K562 (cell line): ENCODE results near the gene NPHP3. TPM values are rescaled to one million over a fixed set of nuclear protein-coding genes. Genes with fewer than 3 reads are reported as not detected.

Experiments used
- ATAC-seq: fragments of 200-7000 bp; cut with Tn5 transposase; 3 replicates; pipeline ENCODE4 v1.9.1; 2020; ENCODE audit warnings: moderate library complexity
- BruUV-seq: library from RNA; stranded (reverse); fragments of 400-500 nt; replicated peaks from 2 replicates; lab custom pipeline; 2021; lab: Mats Ljungman, UMichigan
- CTCF ChIA-PET: fragments of 300-600 bp; formaldehyde crosslinking; extraction: SDS; loops from one replicate; lab custom pipeline; 2021; ENCODE audit warnings: low intra/inter-chr PET ratio; lab: Yijun Ruan, JAX
- POLR2A ChIA-PET: fragments of 300-600, 350-650 bp; sonication (Branson Sonifier 250); formaldehyde crosslinking; extraction: SDS; loops from one replicate; lab custom pipeline; 2021; ENCODE audit warnings: antibody characterized with exemption, inconsistent platforms; lab: Yijun Ruan, JAX
- DNase-seq, 4 experiments: peaks; one replicate each; pipeline versions ENCODE4 v3.0.0 to v3.0.0-alpha.2; 2011 to 2018; ENCODE audit warnings: low spot score in 3 of 4, mixed read lengths in 3 of 4; ENCODE audit errors: extremely low read depth in 1 of 4
- FAIRE-seq: peaks from 2 replicates; lab custom pipeline; 2011; peaks lifted over from hg19 to GRCh38; lab: Jason Lieb, UNC
- H2AFZ ChIP-seq: 2 replicates; pipeline ENCODE4 v1.6.0; 2011; ENCODE audit warnings: low read depth, low read length, control low read depth, inconsistent platforms
- H3K27ac ChIP-seq: fragments of 200-600 bp; 3 replicates; pipeline ENCODE4 v1.8.0; 2011; ENCODE audit warnings: low read depth, mild to moderate bottlenecking, control low read depth, inconsistent platforms, low read length, moderate library complexity, mixed read lengths; ENCODE audit errors: extremely low read depth
- H3K27me3 ChIP-seq, 2 experiments: fragments of 300-600 bp in 1 of 2; 2 replicates in 1 of 2; 3 replicates in 1 of 2; pipeline versions ENCODE4 v1.6.0 to v1.8.0; 2011; ENCODE audit warnings: inconsistent platforms in 2 of 2, low read length in 2 of 2, mild to moderate bottlenecking in 1 of 2, mixed read lengths in 1 of 2, moderate library complexity in 1 of 2; ENCODE audit not compliant: control insufficient read depth in 2 of 2, insufficient read depth in 2 of 2
- H3K36me3 ChIP-seq: fragments of 300-600 bp; 3 replicates; pipeline ENCODE4 v1.8.0; 2011; ENCODE audit warnings: mild to moderate bottlenecking, low read length, inconsistent platforms; ENCODE audit not compliant: control insufficient read depth, insufficient read depth
- H3K4me1 ChIP-seq, 2 experiments: fragments of 200-600 bp in 1 of 2; replicated peaks in 1 of 2; 2 replicates in 1 of 2; 3 replicates in 1 of 2; pipeline versions ENCODE4 v1.5.1 to v1.8.0; 2011; ENCODE audit warnings: inconsistent platforms in 2 of 2, low read length in 2 of 2, mild to moderate bottlenecking in 1 of 2, mixed read lengths in 1 of 2, moderate library complexity in 1 of 2; ENCODE audit not compliant: control insufficient read depth in 2 of 2, insufficient read depth in 2 of 2
- H3K4me2 ChIP-seq: 2 replicates; pipeline ENCODE4 v1.6.1; 2011; ENCODE audit warnings: low read length, control low read depth, inconsistent platforms, mixed read lengths; ENCODE audit not compliant: insufficient read depth
- H3K4me3 ChIP-seq: fragments of 200-600 bp; sonication (generic), shearing (Covaris generic); 2 replicates; pipeline ENCODE4 v1.5.1; 2016; ENCODE audit warnings: control low read depth, inconsistent platforms
- H3K79me2 ChIP-seq: fragments of 200-600 bp; 3 replicates; pipeline ENCODE4 v1.8.0; 2011; ENCODE audit warnings: low read length, inconsistent platforms; ENCODE audit not compliant: control insufficient read depth, insufficient read depth
- H3K9ac ChIP-seq, 2 experiments: 2 replicates each; pipeline versions ENCODE4 v1.6.0 to v1.6.1; 2011; ENCODE audit warnings: low read depth in 2 of 2, low read length in 2 of 2, control low read depth in 1 of 2, inconsistent platforms in 1 of 2, mild to moderate bottlenecking in 1 of 2, mixed read lengths in 1 of 2; ENCODE audit not compliant: insufficient read depth in 1 of 2
- H3K9me1 ChIP-seq: one replicate; pipeline ENCODE4 v1.6.0; 2011; ENCODE audit warnings: inconsistent platforms, mild to moderate bottlenecking, low read length, moderate library complexity; ENCODE audit not compliant: control insufficient read depth, insufficient read depth
- H3K9me3 ChIP-seq: replicated peaks from 2 replicates; pipeline ENCODE4 v1.5.1; 2011; ENCODE audit warnings: low read depth, low read length, inconsistent platforms; ENCODE audit not compliant: control insufficient read depth, insufficient read depth
- H4K20me1 ChIP-seq: replicated peaks from 2 replicates; pipeline ENCODE4 v1.6.1; 2011; ENCODE audit warnings: low read length, inconsistent platforms, mixed read lengths; ENCODE audit not compliant: control insufficient read depth, insufficient read depth
- ARHGAP35 ChIP-seq: fragments of 450-650 bp; IDR thresholded peaks from 2 replicates; pipeline ENCODE4 v1.6.1; 2018; ENCODE audit not compliant: partially characterized antibody
- FOXK1 ChIP-seq: sonication (generic); formaldehyde crosslinking; IDR thresholded peaks from 2 replicates; pipeline ENCODE4 v1.8.0; 2022; ENCODE audit warnings: missing genetic modification reagents, mild to moderate bottlenecking, borderline replicate concordance
- JUND ChIP-seq, 2 experiments: IDR thresholded peaks; 2 replicates in 1 of 2; 3 replicates in 1 of 2; pipeline ENCODE4 v1.6.1; 2011; ENCODE audit warnings: borderline replicate concordance in 2 of 2, low read depth in 2 of 2, low read length in 2 of 2, improper control_type of control experiment in 1 of 2, missing biosample characterization in 1 of 2, missing genetic modification characterization in 1 of 2, missing genetic modification reagents in 1 of 2
- LARP7 ChIP-seq: fragments of 450-650 bp; IDR thresholded peaks from 2 replicates; pipeline ENCODE4 v1.6.1; 2016
- TEAD2 ChIP-seq: fragments of 450-650 bp; IDR thresholded peaks from 2 replicates; pipeline ENCODE4 v1.6.1; 2016; ENCODE audit warnings: missing genetic modification characterization, control low read depth, missing compliant biosample characterization
- YBX1 ChIP-seq: fragments of 450-650 bp; IDR thresholded peaks from 2 replicates; pipeline ENCODE4 v1.7.1; 2016; ENCODE audit warnings: mild to moderate bottlenecking
- ZHX1 ChIP-seq: fragments of 150-350 bp; conservative IDR thresholded peaks from 2 replicates; pipeline ENCODE4 v1.6.1; 2014; ENCODE audit warnings: low read length
- ZNF124 ChIP-seq: sonication (generic); formaldehyde crosslinking; IDR thresholded peaks from 2 replicates; pipeline ENCODE4 v1.8.1; 2022; ENCODE audit warnings: missing genetic modification reagents
- WGBS: fragments of 100-300 bp; shearing (Covaris generic); methylation state at CpG from one replicate; pipeline ENCODE4 v1.1.6; 2016; ENCODE audit warnings: low coverage, mixed read lengths; ENCODE audit not compliant: insufficient coverage; ENCODE audit errors: missing lambda C conversion rate; 5-methylcytosine and 5-hydroxymethylcytosine counted together
- in situ Hi-C: fragments of 300-500 bp; cut with MboI; formaldehyde crosslinking; loops from 4 replicates; pipeline ENCODE4 v1.15.0; 2018; ENCODE audit warnings: inconsistent platforms, mixed read lengths
- intact Hi-C: fragments of 100-400 bp; cut with micrococcal nuclease; formaldehyde crosslinking; loops from 2 replicates; pipeline ENCODE4 v1.14.2; 2022
- polyA plus RNA-seq, 8 experiments: library from polyadenylated mRNA; depleted of rRNA in 4 of 8; stranded (reverse) in 5 of 8; unstranded in 3 of 8; fragments of >200 nt; fragmentation: Nextera tagmentation in 2 of 8; fragmentation: Illumina TruSeq in 1 of 8; extraction: Ambion mirVana in 2 of 8; extraction: Trizol in 1 of 8; gene quantifications; 2 replicates each; pipeline versions ENCODE4 v1.2.1 to v1.2.3, GENCODE V29; 2011 to 2014; ENCODE audit warnings: inconsistent platforms in 1 of 8, missing spikeins in 1 of 8
- total RNA-seq, 7 experiments: library from RNA; depleted of rRNA in 6 of 7; stranded (reverse); fragments of >200 nt in 6 of 7; fragmentation: Illumina TruSeq in 2 of 7; extraction: Trizol in 2 of 7; gene quantifications; 2 replicates each; pipeline versions ENCODE4 v1.2.1 to v1.2.3, GENCODE V29; 2011 to 2021; ENCODE audit warnings: low replicate concordance in 1 of 7
- TF ChIP-seq, protein P1 (sequence below): IDR thresholded peaks from 2 replicates; pipeline ENCODE4 v1.6.1; 2012; ENCODE audit warnings: low read depth, low read length, improper control_type of control experiment, borderline replicate concordance

NPHP3 gene
- total and polyA plus RNA-seq, 9 of the 15 experiments (the other 6 are each of a cell fraction or from before 2014, with no cell fraction given), result 0.62 to 13.2 (median 5.8) TPM

DNA sequence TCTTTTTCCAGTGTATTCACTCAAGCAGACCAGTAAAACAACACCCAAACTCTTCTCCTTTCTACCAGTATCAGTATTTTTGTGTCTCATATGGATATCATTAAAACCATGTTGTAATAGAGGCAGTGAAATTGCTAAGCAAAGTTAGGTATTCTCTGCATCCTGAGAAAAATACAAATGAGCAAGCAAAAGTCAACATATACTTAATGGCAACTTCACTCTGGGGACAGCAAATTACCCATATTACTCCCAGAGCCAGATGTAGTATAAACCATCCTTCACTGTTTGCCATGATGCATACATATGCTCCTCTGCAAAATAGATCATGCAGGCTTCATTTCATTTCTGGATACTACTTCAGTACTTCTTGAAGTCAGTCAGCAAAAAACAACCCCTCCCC is 40.0 kb downstream of the NPHP3 start (continued):
- no peak for TF ChIP-seq ZHX1
- TF ChIP-seq ZNF124 (CRISPR knock-in tag), result no peak

GRCh38 chr3:132681421-132681820 is 40.8 kb downstream of the NPHP3 start:
- POLR2A ChIA-PET, result interaction anchor here (0.6 to 2.8 kb wide), 2 partner anchors 11 to 1910 kb away, joined by 3 to 7 read pairs; no protein-coding TSS in a partner anchor
- TF ChIP-seq FOXK1 (CRISPR knock-in tag) (no peak), TEAD2 (tag) (no peak), YBX1 (no peak), ARHGAP35 (no peak), LARP7 (no peak), JUND (IDR thresholded peaks at IDR 0.05; ENCODE audit: borderline replicate concordance, low read depth, low read length) (no peak), JUND (tag; IDR thresholded peaks at IDR 0.05; ENCODE audit: borderline replicate concordance, low read depth, low read length) (no peak)
- TF ChIP-seq, protein P1, sequence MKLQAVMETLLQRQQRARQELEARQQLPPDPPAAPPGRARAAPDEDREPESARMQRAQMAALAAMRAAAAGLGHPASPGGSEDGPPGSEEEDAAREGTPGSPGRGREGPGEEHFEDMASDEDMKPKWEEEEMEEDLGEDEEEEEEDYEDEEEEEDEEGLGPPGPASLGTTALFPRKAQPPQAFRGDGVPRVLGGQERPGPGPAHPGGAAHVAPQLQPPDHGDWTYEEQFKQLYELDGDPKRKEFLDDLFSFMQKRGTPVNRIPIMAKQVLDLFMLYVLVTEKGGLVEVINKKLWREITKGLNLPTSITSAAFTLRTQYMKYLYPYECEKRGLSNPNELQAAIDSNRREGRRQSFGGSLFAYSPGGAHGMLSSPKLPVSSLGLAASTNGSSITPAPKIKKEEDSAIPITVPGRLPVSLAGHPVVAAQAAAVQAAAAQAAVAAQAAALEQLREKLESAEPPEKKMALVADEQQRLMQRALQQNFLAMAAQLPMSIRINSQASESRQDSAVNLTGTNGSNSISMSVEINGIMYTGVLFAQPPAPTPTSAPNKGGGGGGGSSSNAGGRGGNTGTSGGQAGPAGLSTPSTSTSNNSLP, result no peak
- no TSS peak for BruUV-seq

More at GRCh38 chr3:132681421-132681820, 40.8 kb downstream of the NPHP3 start:
- Histone ChIP-seq H2AFZ (no peak overlapping the region), H3K79me2 (no peaks in the 10 kb centered on the region), H3K9ac (no peak overlapping the region), H3K27me3 (no peaks in the 10 kb centered on the region), H3K4me2 (no peak overlapping the region), H4K20me1 (no peaks in the 10 kb centered on the region), H3K27ac (no peak overlapping the region), H3K9me3 (no peaks in the 10 kb centered on the region), H3K9me1 (no peaks in the 10 kb centered on the region), H3K36me3 (peaks cover 35% of the 10 kb centered on the region; the same call in 1 of the 3 replicates), H3K4me3 (no peak overlapping the region), H3K4me1 (no peaks in the 10 kb centered on the region)
- in situ Hi-C loops, result no loop called here
- 94% methylated on average over 3 of the region's 3 CpGs for WGBS
- ATAC-seq (no peak), DNase-seq (no peak), FAIRE-seq (no peak)
- CTCF ChIA-PET, result no interaction called here
- intact Hi-C loops, result no loop called here
